ENCODE data around the gene BBX. TPM values are rescaled to one million over a fixed set of nuclear protein-coding genes. Genes with fewer than 3 reads are reported as not detected.
A peak's percentile ranks its signal among the peaks of the same experiment; 100 is the strongest.

Gene BBX
- total and polyA plus RNA-seq, 2 of the 4 experiments (the other 2 are of a cell fraction): 13.6 to 107 TPM

GRCh38 chr3:107506458-107506857, 16.3 kb upstream of the BBX start:
- BruUV-seq (replicated peaks): no TSS peak
- dilution Hi-C loops (cut with HindIII; ENCODE audit: low sequenced_read_pairs, unreplicated experiment): no loop called here

More at GRCh38 chr3:107506458-107506857, 16.3 kb upstream of the BBX start:
- no peak overlapping the region for H2BK15ac ChIP-seq (ENCODE audit: low read depth, low read length)
- no peak overlapping the region for H2AFZ ChIP-seq (replicated peaks; ENCODE audit: low read length, poor library complexity)
- no peak overlapping the region for H4K91ac ChIP-seq (ENCODE audit: insufficient read depth, low read depth, low read length)
- H2BK120ac ChIP-seq (ENCODE audit: low read depth, low read length): no peak overlapping the region
- no peak for TF ChIP-seq RFX5 (IDR thresholded peaks at IDR 0.05; ENCODE audit: low read depth, low read length)
- no peak for TF ChIP-seq FOS (IDR thresholded peaks at IDR 0.05; ENCODE audit: low read depth, low read length)
- no peak for TF ChIP-seq SMC3 (IDR thresholded peaks at IDR 0.05; ENCODE audit: low read depth, low read length)
- no peak for TF ChIP-seq RAD21 (IDR thresholded peaks at IDR 0.05; ENCODE audit: low read length)
- no peak for TF ChIP-seq ELK1 (IDR thresholded peaks at IDR 0.05; ENCODE audit: borderline replicate concordance, low read depth, low read length)
- TF ChIP-seq MAZ (IDR thresholded peaks at IDR 0.05; ENCODE audit: borderline replicate concordance, low read depth, low read length): no peak
- TF ChIP-seq CEBPB (IDR thresholded peaks at IDR 0.05; ENCODE audit: low read depth, low read length): no peak
- in situ Hi-C loops (cut with MboI; ENCODE audit: low sequenced_read_pairs) (no loop called here), intact Hi-C loops (cut with micrococcal nuclease) (no loop called here)
- no peak overlapping the region for H3K4me2 ChIP-seq (ENCODE audit: low read depth, low read length)
- no peak overlapping the region for H3K56ac ChIP-seq (ENCODE audit: extremely low read depth, insufficient read depth, low read length)
- no peaks in the 10 kb centered on the region for H3K9me1 ChIP-seq (ENCODE audit: insufficient read depth, low read length)
- no peaks in the 10 kb centered on the region for H3K79me1 ChIP-seq (ENCODE audit: low read depth in 1 of 2, low read length in 2 of 2)
- H2AK5ac ChIP-seq (ENCODE audit: low read depth, low read length): no peak overlapping the region
- H2AK9ac ChIP-seq (replicated peaks; ENCODE audit: low read depth, low read length, poor library complexity): no peak overlapping the region
- WGBS, 2 experiments (ENCODE audit: extremely low coverage in 2 of 2, insufficient read length in 1 of 2): no CpG with 5 or more reads among the region's 2 CpGs
- H3K14ac ChIP-seq (replicated peaks; ENCODE audit: low read depth, low read length): no peak overlapping the region
- no peak overlapping the region for H4K5ac ChIP-seq (ENCODE audit: low read depth, low read length)
- POLR2A ChIA-PET (ENCODE audit: unreplicated experiment): no interaction called here
- H3K23ac ChIP-seq (ENCODE audit: low read depth, low read length): no peak overlapping the region
- no peak for ATAC-seq (ENCODE audit: low read depth)
- no peaks in the 10 kb centered on the region for H3K9me3 ChIP-seq (ENCODE audit: control insufficient read depth, insufficient read depth, low read length)
- no peak overlapping the region for H3K9ac ChIP-seq (ENCODE audit: low read depth, low read length)
- no peak overlapping the region for H3K4ac ChIP-seq (ENCODE audit: low read depth, low read length)
- no peaks in the 10 kb centered on the region for H3K4me1 ChIP-seq (ENCODE audit: control insufficient read depth, insufficient read depth, low read length)
- DNase-seq: peak; percentile 10
- H3K36me3 ChIP-seq (ENCODE audit: control insufficient read depth, insufficient read depth, low read length): no peaks in the 10 kb centered on the region
- no peak overlapping the region for H2BK20ac ChIP-seq (ENCODE audit: low read depth, low read length)
- peaks cover 6% of the 10 kb centered on the region for H3K27me3 ChIP-seq (ENCODE audit: control insufficient read depth, insufficient read depth, low read length)
- no peak overlapping the region for H3K18ac ChIP-seq (ENCODE audit: low read depth, low read length)
- H4K8ac ChIP-seq (ENCODE audit: low read depth in 2 of 2, low read length in 2 of 2): no peak overlapping the region
- no peak overlapping the region for H2BK5ac ChIP-seq (ENCODE audit: low read depth, low read length, poor library complexity, severe bottlenecking)
- CTCF ChIA-PET: no interaction called here
- H3K27ac ChIP-seq (ENCODE audit: insufficient read depth, low read length): no peak overlapping the region
- no peak overlapping the region for H3K4me3 ChIP-seq (ENCODE audit: insufficient read depth, low read depth, low read length)
- H4K20me1 ChIP-seq (ENCODE audit: insufficient read depth, low read length): no peaks in the 10 kb centered on the region

All from IMR-90 (cell line).